HG03558 (cell line): ENCODE data around the gene FSHR.

Source experiments
- ATAC-seq: cut with Tn5 transposase; IDR thresholded peaks from one replicate; pipeline ENCODE4 v1.9.1; 2021; ENCODE audit warnings: moderate number of reproducible peaks; ENCODE audit not compliant: unreplicated experiment; ENCODE audit errors: extremely low read depth

FSHR gene

GRCh38 chr2:48978131-48978530 lies 176.2 kb downstream of the FSHR start:
- ATAC-seq = no peak

- no peak for ATAC-seq
These were observed 182.5 kb downstream of the FSHR start for GRCh38 chr2:48971801-48972200.

GRCh38 chr2:48968011-48968410 lies 186.3 kb downstream of the FSHR start:
- no peak for ATAC-seq

- no peak for ATAC-seq
These were observed 189.1 kb downstream of the FSHR start for GRCh38 chr2:48965204-48965603.

- no peak for ATAC-seq
These were observed 193.3 kb downstream of the FSHR start for GRCh38 chr2:48961009-48961408.

- no peak for ATAC-seq
These were observed 199.4 kb downstream of the FSHR start for GRCh38 chr2:48954935-48955334.

- no peak for ATAC-seq
These were observed 200.0 kb downstream of the FSHR start for GRCh38 chr2:48954311-48954710.

GRCh38 chr2:48952614-48953013 lies 201.7 kb downstream of the FSHR start:
- ATAC-seq = no peak

GRCh38 chr2:48952143-48952542 lies 202.2 kb downstream of the FSHR start:
- ATAC-seq = no peak

GRCh38 chr2:48948400-48949125 lies 205.8 kb downstream of the FSHR start:
- no peak for ATAC-seq

GRCh38 chr2:48946449-48947048 lies 207.8 kb downstream of the FSHR start:
- peak; percentile 90 for ATAC-seq

GRCh38 chr2:48944956-48945355 lies 209.4 kb downstream of the FSHR start:
- ATAC-seq = no peak

- ATAC-seq = no peak
These were observed 210.9 kb downstream of the FSHR start for GRCh38 chr2:48943436-48943835.

GRCh38 chr2:48941908-48942307 lies 212.4 kb downstream of the FSHR start:
- no peak for ATAC-seq

GRCh38 chr2:48941456-48941855 lies 212.9 kb downstream of the FSHR start:
- ATAC-seq = no peak

- no peak for ATAC-seq
These were observed 213.7 kb downstream of the FSHR start for GRCh38 chr2:48940606-48941005.

GRCh38 chr2:48939232-48939631 lies 215.1 kb downstream of the FSHR start:
- ATAC-seq = no peak

GRCh38 chr2:48938231-48938630 lies 216.1 kb downstream of the FSHR start:
- no peak for ATAC-seq

GRCh38 chr2:48934807-48935206 lies 219.5 kb downstream of the FSHR start:
- ATAC-seq = no peak

GRCh38 chr2:48933828-48934497 lies 220.4 kb downstream of the FSHR start:
- no peak for ATAC-seq

- no peak for ATAC-seq
These were observed 221.6 kb downstream of the FSHR start for GRCh38 chr2:48932667-48933066.
